Sigmoid colon (tissue), 4 donors: Measurements from ENCODE around the gene ELP2.

ENCODE experiments used
- CTCF ChIP-seq, 4 experiments: fragments of 450-650 bp in 3 of 4; fragments of 200-600 bp in 1 of 4; IDR thresholded peaks; one replicate each; pipeline ENCODE4 v1.5.1; 2016 to 2019; ENCODE audit warnings: antibody characterized with exemption in 4 of 4, mild to moderate bottlenecking in 3 of 4, moderate library complexity in 2 of 4
- POLR2A ChIP-seq, 2 donors: fragments of 450-650 bp; IDR thresholded peaks; one replicate each; pipeline ENCODE4 v1.6.1; 2016; ENCODE audit warnings: antibody characterized with exemption in 2 of 2, mild to moderate bottlenecking in 2 of 2, moderate library complexity in 2 of 2
- POLR2AphosphoS5 ChIP-seq, 4 donors: sonication (generic); formaldehyde crosslinking; IDR thresholded peaks; one replicate each; pipeline ENCODE4 v1.6.1; 2017; ENCODE audit warnings: antibody characterized with exemption in 4 of 4

GRCh38 chr18:36153771-36154170, 24.1 kb downstream of the ELP2 start:
- no peak for TF ChIP-seq CTCF (IDR thresholded peaks at IDR 0.05)
- TF ChIP-seq POLR2A (IDR thresholded peaks at IDR 0.05): no peak
- TF ChIP-seq POLR2AphosphoS5 (IDR thresholded peaks at IDR 0.05): no peak
